DMS53 (cell line): ENCODE results near the gene SHROOM2.
"Not testable (repeated sequence)": the region's sequence is repeated elsewhere in the genome, so short reads cannot be mapped to it uniquely, and the experiment has no call there.

ENCODE experiments used
- DNase-seq: peaks from one replicate; lab custom pipeline; 2025; lab: John Stamatoyannopoulos, UW

The SHROOM2 gene

DNA sequence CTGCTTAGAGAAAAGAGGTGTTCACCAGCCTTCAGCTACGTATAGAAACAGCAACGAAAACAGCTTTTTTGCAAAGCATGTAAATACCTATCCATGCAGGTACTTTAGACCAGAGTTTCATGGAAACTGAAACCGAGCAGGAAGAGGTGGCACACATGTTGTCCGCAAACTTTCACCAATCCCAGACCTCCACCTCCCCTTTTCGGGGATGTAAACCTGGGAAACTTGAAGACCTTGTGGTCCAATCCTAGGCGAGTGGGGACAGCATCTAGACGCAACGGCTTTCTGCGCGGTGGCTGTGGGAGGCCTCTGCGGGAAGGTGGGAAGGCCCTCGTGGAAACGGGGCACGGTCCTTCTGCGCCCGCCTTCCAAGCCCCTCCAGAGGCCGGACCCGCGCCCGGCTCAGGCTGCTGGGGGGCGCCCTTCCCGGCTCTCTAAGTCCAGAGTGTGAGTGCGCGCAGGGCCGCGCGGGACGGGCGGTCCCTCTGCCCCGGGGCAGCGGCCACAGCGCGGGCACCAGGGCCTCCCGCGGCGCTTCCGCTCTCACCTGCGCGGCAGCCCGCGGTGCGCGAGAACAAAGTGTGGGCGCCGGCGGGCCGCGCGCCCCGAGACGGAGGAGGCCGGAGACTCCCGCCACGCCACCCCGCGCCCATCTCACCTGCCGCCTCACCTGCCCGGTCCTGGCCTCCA lies 830 bp upstream of the SHROOM2 start:
- peak; percentile 27 for DNase-seq

GRCh38 chrX:9786798-9787635 lies 788 bp downstream of the SHROOM2 start:
- DNase-seq, result peak; percentile 44

DNA sequence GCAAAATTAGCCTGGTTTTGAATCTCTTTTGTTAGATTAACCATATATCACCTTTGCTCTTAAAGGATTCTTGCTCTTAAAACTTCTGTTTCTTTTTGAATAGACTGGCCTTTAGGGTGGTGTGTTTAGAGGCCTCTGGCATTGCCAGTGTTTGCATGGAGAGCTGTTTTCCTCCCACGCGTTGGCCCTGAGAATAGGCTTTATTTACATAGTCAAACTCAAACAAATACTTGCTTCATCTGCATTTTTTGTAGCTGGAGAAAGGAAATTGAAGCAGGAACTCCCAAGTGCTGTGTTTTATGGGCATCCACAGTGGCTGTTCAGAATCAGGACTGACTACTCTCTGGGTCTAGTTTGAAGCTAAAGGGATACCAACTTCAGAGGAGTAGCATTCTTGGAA lies 2.7 kb downstream of the SHROOM2 start:
- DNase-seq, result peak; percentile 16

DNA sequence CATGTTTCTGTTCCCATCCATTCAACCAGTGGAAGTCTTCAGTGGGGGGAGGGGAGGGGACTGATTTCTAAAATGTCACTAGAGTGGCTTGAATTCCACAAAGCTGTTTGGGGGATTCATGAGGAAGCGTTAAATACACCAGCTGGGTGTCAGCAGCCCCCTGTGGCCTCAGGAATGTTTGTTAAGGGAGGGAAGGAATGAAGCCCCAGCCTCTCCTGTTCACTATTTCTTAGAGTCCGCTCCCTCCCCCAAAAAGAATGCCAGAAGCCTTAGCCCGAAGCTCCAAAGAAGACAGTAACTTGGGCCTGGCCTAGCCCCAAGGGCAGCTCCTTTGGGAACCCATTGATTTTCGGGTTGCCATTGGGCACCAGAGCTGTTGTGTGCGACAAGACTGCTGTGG lies 3.3 kb downstream of the SHROOM2 start:
- DNase-seq, result no peak

DNA sequence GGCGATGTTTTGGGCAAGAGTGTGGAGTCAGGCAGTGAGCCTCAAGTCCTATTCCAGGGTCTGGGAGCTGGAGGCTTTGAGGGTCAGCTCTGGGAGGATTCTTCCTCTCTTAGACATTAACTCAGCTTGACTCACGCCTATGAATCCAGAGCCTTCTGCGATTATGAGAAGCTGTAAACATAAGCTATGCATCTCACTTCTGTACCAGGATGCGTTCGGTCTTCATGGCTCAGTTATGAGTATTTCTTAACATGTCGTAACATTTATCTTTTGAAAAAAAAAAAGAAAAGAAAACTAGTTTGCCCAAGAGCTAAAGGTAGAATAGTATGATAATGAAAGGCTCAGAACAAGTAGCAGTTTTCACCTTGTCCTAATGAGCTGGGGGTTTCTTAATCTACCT lies 4.6 kb downstream of the SHROOM2 start:
- no peak for DNase-seq

DNA sequence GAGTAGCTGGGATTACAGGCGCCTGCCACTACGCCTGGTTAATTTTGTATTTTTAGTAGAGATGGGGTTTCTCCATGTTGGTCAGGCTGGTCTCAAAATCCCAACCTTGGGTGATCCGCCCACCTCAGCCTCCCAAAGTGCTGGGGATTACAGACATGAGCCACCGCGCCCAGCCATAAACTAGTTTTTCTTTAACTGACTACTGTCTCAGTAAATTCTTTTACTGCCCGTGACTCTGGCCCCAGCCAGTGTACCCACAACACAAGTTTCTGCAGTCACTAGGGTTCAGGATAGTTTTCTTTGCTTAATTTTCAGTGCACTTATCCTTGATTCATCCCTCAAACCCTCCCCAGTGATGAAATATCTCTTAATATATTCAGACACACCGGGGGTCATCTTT lies 8.3 kb downstream of the SHROOM2 start:
- no peak for DNase-seq

GRCh38 chrX:9797384-9798360 lies 11.4 kb downstream of the SHROOM2 start:
- no peak for DNase-seq

- no peak for DNase-seq
Measured at GRCh38 chrX:9802737-9803136, 16.5 kb downstream of the SHROOM2 start.

DNA sequence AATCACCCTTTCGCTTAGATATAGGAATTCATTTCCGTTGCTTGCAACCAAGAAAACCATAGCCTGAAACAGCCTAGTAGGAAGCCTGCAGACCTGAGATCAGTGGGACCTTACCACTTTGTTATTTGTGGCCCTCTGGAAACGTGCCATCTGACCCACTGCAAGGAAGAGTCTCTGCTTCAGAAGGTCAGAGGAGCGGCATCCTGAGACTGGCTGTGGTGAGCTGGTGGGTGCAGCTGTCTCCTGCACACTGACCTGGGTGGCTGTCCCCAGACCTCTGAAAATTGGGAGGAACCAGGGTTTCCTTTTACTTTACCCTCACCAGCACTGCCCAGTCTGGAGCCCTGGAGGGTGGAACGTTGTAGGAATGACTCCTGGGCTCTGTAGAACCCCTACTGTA lies 18.2 kb downstream of the SHROOM2 start:
- DNase-seq, result no peak

- no peak for DNase-seq
Measured at GRCh38 chrX:9805956-9806355, 19.7 kb downstream of the SHROOM2 start.

DNA sequence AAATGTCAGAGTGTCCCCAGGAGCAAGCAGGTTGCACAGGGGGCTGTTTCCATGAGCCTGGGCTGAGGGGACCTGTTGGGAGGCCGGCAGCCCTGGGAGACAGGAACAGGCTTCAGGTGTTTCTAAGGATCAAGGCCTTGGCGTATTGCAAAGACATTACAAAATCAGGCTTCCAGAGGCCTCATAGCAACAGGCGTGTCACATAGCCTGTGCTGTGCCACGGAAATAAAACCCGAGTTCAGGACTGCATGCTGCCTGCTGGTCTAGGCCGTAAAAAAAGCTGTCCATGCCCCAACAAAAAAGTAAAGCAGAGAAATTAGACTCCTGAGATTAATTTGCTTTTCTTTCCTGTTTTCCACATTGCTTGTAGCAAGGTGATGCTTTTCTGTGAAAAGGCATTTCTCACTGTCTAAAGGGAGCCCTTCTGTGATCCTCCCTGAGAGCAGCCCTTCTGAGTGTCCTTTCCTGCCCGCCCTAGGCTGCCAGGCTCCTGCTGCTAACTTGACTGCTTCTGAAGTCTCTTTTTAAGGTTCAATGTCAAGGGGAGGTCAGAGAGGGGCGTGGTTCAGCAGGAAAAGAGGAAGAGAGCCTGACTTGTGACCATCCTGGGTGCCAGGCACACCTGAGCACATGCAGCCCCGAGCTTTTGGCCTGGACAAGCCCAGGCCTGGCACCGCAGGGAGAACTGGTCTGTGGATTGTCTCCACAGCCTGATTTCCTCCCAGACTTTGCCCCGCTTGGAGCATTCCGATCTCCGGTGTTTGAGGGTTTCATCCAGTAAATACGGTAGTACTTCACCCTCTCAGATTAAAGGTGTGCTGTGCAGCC lies 21.3 kb downstream of the SHROOM2 start:
- DNase-seq, result no peak

DNA sequence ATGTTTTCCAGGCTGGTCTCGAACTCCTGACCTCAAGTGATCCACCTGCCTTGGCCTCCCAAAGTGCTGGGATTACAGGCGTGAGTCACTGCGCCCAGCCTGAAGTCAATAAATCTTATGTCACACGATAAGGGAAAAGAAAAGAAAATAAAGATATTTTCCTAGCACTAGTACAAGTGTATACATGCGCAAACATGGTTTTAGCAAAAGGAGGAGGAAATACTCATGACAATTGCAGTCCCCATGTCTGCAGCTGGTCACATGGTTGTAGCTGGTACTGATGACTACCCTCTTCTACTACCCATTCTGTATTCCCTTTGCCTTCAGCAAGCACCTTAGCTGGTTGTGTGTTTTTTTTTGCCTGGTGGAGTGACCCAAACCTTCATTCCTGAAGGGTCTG lies 23.6 kb downstream of the SHROOM2 start:
- DNase-seq, result not testable (repeated sequence)

DNA sequence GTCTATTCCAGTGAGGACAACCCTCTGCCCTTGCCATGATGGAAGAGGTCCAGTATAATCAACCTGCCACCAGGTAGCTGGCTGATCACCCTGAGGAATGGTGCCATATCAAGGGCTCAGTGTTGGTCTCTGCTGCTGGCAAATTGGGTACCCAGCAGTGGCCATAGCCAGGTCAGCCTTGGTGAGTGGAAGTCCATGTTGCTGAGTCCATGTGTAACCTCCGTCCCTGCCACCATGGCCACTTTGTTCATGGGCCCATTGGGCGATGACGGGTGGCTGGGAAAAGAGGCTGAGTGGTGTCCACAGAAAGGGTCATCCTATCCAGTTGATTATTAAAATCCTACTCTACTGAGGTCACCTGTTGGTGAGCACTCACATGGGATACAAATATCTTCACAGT lies 24.9 kb downstream of the SHROOM2 start:
- DNase-seq, result not testable (repeated sequence)

DNA sequence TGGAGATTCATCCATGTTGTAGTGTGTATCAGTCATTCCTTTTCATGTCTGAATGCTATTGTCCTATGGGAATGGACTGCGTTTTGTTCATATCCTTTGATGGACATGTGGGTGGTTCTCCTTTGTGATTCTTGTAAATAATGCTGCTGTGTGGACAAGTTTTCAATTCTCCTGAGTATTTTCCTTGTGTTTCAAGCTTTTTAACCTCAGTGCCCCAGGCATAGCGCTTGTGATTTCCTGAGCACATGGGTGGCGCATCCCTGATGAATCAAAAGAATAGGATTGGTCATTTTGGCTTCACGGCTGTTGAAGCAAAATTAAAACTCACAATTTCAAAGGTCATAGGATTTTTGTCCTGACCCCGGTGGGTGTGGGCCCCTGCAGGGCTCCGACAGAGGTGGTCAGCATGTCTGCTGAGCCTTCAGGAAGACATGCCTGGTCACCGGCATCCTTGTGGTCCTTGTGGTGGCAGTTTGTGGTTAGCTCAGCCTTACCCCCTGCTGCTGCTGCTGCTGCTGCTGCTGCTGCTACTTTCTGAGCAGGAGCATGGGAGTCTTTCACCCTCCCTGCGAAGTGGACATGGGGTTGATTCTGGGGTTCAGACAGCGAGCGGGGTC lies 30.0 kb downstream of the SHROOM2 start:
- no peak for DNase-seq

- no peak for DNase-seq
Measured at GRCh38 chrX:9821572-9821971, 35.3 kb downstream of the SHROOM2 start.

- no peak for DNase-seq
Measured at GRCh38 chrX:9824554-9824953, 38.3 kb downstream of the SHROOM2 start.

DNA sequence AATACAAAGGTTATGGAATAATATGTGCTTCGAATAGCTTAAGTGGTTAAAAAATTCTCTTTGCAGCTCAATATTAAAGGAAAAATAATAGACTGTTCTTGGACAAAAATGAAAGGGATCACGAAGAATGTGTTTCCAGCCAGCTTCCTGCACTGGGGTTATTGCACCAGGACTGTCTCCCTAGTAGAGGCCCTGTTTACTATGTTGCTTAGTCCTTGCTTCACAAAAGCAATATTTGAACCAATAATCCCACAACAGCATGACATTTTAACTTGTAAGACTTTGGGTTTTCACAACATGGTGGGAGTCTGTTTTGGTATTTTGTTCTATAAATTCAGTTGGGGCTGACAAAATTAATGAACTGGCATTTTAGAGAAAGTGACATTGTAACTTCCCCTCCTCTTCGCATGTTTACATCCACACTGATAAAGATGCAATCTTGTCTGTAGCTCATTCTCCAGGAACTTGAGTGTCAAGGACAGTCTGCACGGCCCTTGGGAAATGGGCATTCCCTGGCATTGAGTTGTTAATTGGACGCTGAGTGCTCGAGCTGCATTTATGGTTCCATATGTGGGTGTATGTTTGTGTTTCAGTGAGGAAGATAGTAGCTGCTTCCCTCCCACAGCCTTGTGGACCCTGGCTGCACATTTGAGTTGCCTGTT lies 39.0 kb downstream of the SHROOM2 start:
- DNase-seq, result no peak

- no peak for DNase-seq
Measured at GRCh38 chrX:9825966-9826365, 39.7 kb downstream of the SHROOM2 start.

DNA sequence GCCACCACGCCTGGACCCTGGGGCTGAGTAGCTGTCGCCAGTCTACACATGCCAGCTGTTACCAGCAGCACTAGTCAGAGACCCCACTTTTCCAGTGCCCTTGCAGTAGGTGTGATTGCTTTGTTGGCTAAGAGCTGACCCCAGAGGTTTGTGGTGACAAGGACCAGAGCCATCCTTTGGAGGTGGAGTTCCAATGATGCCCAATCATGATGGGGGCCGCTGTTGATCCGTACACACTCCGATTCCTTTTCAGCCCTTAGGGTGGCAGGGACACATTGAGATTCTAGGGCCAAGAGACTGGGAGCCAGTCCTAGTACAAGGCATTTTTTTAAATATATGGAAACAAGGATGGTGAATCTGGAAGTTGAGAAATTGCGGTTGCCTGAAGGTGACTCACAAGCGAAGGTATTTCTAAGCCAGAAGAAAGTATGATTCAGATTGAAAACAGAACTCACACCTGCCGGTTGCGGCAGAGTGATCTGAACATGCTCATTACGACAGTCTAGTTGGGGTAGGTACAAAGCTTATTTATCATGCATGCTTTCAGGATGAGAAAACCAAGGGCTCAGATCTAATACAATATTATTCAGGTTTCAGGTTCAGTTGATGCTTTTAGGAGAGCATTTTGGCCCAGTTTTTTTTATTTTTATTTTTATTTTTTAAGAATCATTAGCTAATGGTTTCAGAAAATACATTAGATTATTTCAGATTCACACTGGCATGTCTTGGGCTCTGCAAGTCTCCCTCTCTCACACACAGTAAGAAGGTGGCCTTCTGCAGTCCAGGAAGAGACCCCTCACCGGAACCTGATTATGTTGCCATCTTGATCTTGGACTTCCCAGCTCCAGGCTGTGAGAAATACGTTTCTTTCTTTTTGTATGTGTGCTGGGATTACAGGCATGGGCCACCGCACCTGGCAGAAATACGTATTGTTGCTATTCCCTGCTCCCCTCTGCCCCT lies 43.4 kb downstream of the SHROOM2 start:
- DNase-seq, result no peak
